Mammary epithelial cell (primary cell): ENCODE measurements around the gene NIPA2.

Source experiments
- EZH2 ChIP-seq: IDR thresholded peaks from 2 replicates; pipeline ENCODE4 v1.6.1; 2012; ENCODE audit warnings: low read length, inconsistent platforms, borderline replicate concordance
- TF ChIP-seq, protein P1 (sequence below), 2 donors: IDR thresholded peaks in 1 of 2; conservative IDR thresholded peaks in 1 of 2; 2 replicates each; pipeline ENCODE4 v1.5.1; 2011 to 2012; ENCODE audit warnings: inconsistent platforms in 2 of 2, low read length in 2 of 2, mild to moderate bottlenecking in 2 of 2, control low read depth in 1 of 2, low read depth in 1 of 2; ENCODE audit not compliant: insufficient read depth in 1 of 2; ENCODE audit errors: extremely low read depth in 1 of 2

GRCh38 chr15:22902046-22902445 is 63.6 kb downstream of the NIPA2 start:
- TF ChIP-seq, protein P1, sequence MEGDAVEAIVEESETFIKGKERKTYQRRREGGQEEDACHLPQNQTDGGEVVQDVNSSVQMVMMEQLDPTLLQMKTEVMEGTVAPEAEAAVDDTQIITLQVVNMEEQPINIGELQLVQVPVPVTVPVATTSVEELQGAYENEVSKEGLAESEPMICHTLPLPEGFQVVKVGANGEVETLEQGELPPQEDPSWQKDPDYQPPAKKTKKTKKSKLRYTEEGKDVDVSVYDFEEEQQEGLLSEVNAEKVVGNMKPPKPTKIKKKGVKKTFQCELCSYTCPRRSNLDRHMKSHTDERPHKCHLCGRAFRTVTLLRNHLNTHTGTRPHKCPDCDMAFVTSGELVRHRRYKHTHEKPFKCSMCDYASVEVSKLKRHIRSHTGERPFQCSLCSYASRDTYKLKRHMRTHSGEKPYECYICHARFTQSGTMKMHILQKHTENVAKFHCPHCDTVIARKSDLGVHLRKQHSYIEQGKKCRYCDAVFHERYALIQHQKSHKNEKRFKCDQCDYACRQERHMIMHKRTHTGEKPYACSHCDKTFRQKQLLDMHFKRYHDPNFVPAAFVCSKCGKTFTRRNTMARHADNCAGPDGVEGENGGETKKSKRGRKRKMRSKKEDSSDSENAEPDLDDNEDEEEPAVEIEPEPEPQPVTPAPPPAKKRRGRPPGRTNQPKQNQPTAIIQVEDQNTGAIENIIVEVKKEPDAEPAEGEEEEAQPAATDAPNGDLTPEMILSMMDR (conservative IDR thresholded peaks at IDR 0.05 in 1 of 2, IDR thresholded peaks at IDR 0.05 in 1 of 2; ENCODE audit: extremely low read depth in 1 of 2, insufficient read depth in 1 of 2, low read depth in 1 of 2, low read length in 2 of 2) = no peak
- TF ChIP-seq EZH2 = no peak
